Body of pancreas (tissue), 4 donors: ENCODE measurements around the gene PAPSS1. TPM values are rescaled to one million over a fixed set of nuclear protein-coding genes. Genes with fewer than 3 reads are reported as not detected.

Experiments used
- ATAC-seq: fragments of 150-250 bp; one replicate; pipeline ENCODE4 v1.9.1; 2016
- DNase-seq, 4 donors: peaks; one replicate each; pipeline ENCODE4 v3.0.0-alpha.2; 2019
- H3K27ac ChIP-seq, 4 donors: fragments of 200-600 bp; sonication (generic); 1 replicate in 3 of 4; 2 replicates in 1 of 4; pipeline versions ENCODE4 v1.5.1 to v1.6.1; 2016 to 2019; ENCODE audit warnings: mild to moderate bottlenecking in 1 of 4, mixed read lengths in 1 of 4, moderate library complexity in 1 of 4
- H3K27me3 ChIP-seq, 2 donors: fragments of 200-600 bp; sonication (generic); one replicate each; pipeline ENCODE4 v1.6.0; 2016; ENCODE audit warnings: mild to moderate bottlenecking in 1 of 2
- H3K36me3 ChIP-seq, 2 donors: fragments of 200-600 bp; sonication (generic); replicated peaks in 1 of 2; 2 replicates each; pipeline ENCODE4 v1.5.1; 2016; ENCODE audit warnings: low read depth in 2 of 2; ENCODE audit not compliant: insufficient read depth in 1 of 2
- H3K4me1 ChIP-seq: fragments of 200-600 bp; sonication (generic); one replicate; pipeline ENCODE4 v1.6.0; 2016
- H3K4me3 ChIP-seq, 2 donors: fragments of 200-600 bp; sonication (generic); 1 replicate in 1 of 2; 2 replicates in 1 of 2; pipeline ENCODE4 v1.5.1; 2016 to 2019
- H3K9me3 ChIP-seq, 3 donors: fragments of 200-600 bp; sonication (generic); 1 replicate in 2 of 3; 2 replicates in 1 of 3; pipeline ENCODE4 v1.5.1; 2016
- CTCF ChIP-seq, 7 experiments: fragments of 450-650 bp in 4 of 7; fragments of 200-600 bp in 3 of 7; sonication (generic) in 3 of 7; IDR thresholded peaks; one replicate each; pipeline ENCODE4 v1.5.1; 2016 to 2019; ENCODE audit warnings: antibody characterized with exemption in 7 of 7
- POLR2A ChIP-seq, 3 donors: fragments of 450-650 bp; IDR thresholded peaks; one replicate each; pipeline ENCODE4 v1.6.1; 2016; ENCODE audit warnings: antibody characterized with exemption in 3 of 3, mild to moderate bottlenecking in 2 of 3
- WGBS, 2 donors: methylation state at CpG; one replicate each; pipeline ENCODE4 v1.1.5; 2017; 5-methylcytosine and 5-hydroxymethylcytosine counted together
- intact Hi-C: fragments of 100-400 bp; cut with DNase I; formaldehyde crosslinking; loops from one replicate; pipeline ENCODE4 v1.15.1; 2023
- total RNA-seq, 2 donors: library from RNA; depleted of rRNA; stranded (reverse); fragments of >200 nt; gene quantifications; one replicate each; pipeline ENCODE4 v1.1.0, GENCODE V29; 2016

Gene PAPSS1
- total RNA-seq, 2 donors from 2014 or later: 15.8 to 42.3 TPM

DNA sequence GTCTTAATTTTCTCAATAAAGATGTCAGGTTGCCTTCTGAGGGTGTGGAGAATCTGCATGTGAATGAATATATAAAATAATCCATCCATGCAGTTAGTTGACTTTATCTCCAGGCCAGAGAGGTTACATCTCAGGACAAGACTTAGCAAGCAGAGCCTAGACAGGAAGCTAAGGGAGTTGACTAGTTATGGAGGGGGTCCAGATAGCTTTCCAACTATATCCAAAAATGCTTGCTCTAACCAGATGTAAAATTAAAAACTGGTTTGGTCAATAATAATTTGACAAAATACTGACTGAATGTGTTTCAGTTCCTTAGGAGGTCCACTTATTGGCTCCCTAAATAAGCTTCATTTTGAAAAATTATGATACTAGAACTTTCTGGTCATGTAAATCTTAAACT is 101.4 kb downstream of the PAPSS1 start:
- H3K9me3 ChIP-seq: no peaks in the 10 kb centered on the region
- H3K4me1 ChIP-seq: peaks cover 13% of the 10 kb centered on the region
- no peak overlapping the region for H3K4me3 ChIP-seq
- ATAC-seq: no peak
- no peak overlapping the region for H3K27ac ChIP-seq
- no peaks in the 10 kb centered on the region for H3K27me3 ChIP-seq
- intact Hi-C loops: no loop called here
- H3K36me3 ChIP-seq: no peaks in the 10 kb centered on the region
- TF ChIP-seq CTCF (IDR thresholded peaks at IDR 0.05) (no peak), POLR2A (IDR thresholded peaks at IDR 0.05) (no peak)
- DNase-seq: no peak

GRCh38 chr4:107616838-107617389 is 103.1 kb downstream of the PAPSS1 start:
- no peak for ATAC-seq
- Histone ChIP-seq H3K36me3 (peaks cover 0 to 3% of the 10 kb centered on the region in 2 donors), H3K4me1 (peaks cover 13% of the 10 kb centered on the region), H3K27me3 (no peaks in the 10 kb centered on the region), H3K4me3 (no peak overlapping the region), H3K9me3 (no peaks in the 10 kb centered on the region), H3K27ac (no peak overlapping the region)
- no peak for DNase-seq
- TF ChIP-seq CTCF (IDR thresholded peaks at IDR 0.05) (no peak), POLR2A (IDR thresholded peaks at IDR 0.05) (no peak)
- WGBS, 2 donors: 74 to 86% methylated on average over 3 of the region's 3 CpGs
- intact Hi-C loops: no loop called here

DNA sequence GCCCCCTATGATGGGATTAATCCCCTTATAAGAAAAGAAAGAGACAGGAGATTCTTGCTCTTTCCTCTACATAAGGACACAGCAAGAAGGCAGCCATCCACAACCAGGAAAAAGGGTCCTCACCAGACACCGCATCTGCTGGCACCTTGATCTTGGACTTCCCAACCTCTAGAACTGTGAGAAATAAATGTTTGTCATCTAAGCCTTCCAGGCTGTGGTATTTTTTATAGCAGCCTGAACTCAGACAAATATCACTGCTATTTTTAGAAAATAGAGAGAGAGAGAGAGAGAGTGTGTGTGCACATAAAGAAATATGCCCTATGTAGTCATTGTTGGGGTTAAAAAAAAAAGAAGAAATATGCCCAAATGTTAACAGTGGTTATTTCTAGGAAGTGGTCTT is 104.2 kb downstream of the PAPSS1 start:
- no peaks in the 10 kb centered on the region for H3K9me3 ChIP-seq
- WGBS, 2 donors: 90% methylated on average over 1 of the region's 1 CpG
- no peaks in the 10 kb centered on the region for H3K27me3 ChIP-seq
- no peak overlapping the region for H3K27ac ChIP-seq
- ATAC-seq: no peak
- no peak overlapping the region for H3K4me3 ChIP-seq
- DNase-seq: no peak
- intact Hi-C loops: no loop called here
- peaks cover 13% of the 10 kb centered on the region for H3K4me1 ChIP-seq
- TF ChIP-seq POLR2A (IDR thresholded peaks at IDR 0.05) (no peak), CTCF (IDR thresholded peaks at IDR 0.05) (no peak)
- peaks cover 0 to 3% of the 10 kb centered on the region in 2 donors for H3K36me3 ChIP-seq

DNA sequence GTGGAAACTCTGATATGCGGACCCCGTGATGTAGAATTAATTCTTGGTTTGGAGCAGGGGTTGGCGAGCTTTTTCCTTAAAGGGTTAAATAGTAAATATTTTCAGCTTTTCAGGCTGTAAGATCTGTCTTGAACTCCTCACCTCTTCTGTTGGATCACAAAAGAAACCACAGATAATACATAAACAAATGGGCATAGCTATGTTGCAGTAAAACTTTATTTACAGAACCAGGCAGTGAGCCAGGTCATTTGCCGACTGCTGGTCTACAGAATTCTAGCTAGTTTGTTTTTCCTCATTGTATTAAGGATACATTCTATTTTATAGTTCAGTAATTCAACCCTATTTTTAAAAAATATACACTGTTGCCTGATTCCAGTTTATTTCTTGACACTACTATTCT is 116.6 kb downstream of the PAPSS1 start:
- Histone ChIP-seq H3K36me3 (no peaks in the 10 kb centered on the region), H3K27ac (no peak overlapping the region), H3K4me3 (no peak overlapping the region), H3K9me3 (no peaks in the 10 kb centered on the region), H3K27me3 (no peaks in the 10 kb centered on the region), H3K4me1 (no peaks in the 10 kb centered on the region)
- 86 to 91% methylated on average over 4 of the region's 4 CpGs for WGBS, 2 donors
- DNase-seq: no peak
- intact Hi-C loops: no loop called here
- no peak for ATAC-seq
- TF ChIP-seq CTCF (IDR thresholded peaks at IDR 0.05) (no peak), POLR2A (IDR thresholded peaks at IDR 0.05) (no peak)

DNA sequence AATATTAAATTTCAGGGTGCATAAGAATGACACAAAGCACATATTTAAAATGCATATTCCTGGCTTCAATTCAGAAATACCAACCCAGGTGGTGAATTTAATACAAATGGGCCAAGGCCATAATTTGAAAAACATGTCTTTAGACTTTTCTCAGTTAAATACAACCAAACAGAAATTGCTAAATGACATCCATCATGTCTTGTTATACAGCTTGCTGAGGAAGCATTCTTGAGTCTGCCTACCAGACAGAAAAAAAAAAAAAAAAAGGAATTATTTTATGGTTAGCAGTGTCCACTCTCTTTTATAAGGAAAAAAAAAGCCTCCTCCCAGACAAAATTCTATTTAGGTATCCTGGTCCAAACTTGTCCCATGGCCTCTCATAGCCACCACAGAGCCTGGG is 119.1 kb downstream of the PAPSS1 start:
- intact Hi-C loops: no loop called here
- no peaks in the 10 kb centered on the region for H3K9me3 ChIP-seq
- no peaks in the 10 kb centered on the region for H3K36me3 ChIP-seq
- H3K4me1 ChIP-seq: no peaks in the 10 kb centered on the region
- no peak for DNase-seq
- H3K27ac ChIP-seq: no peak overlapping the region
- TF ChIP-seq POLR2A (IDR thresholded peaks at IDR 0.05): no peak
- no peak for TF ChIP-seq CTCF (IDR thresholded peaks at IDR 0.05)
- no peaks in the 10 kb centered on the region for H3K27me3 ChIP-seq
- ATAC-seq: no peak
- no peak overlapping the region for H3K4me3 ChIP-seq
